Measurements from ENCODE around the gene SERPINA5. TPM values are rescaled to one million over a fixed set of nuclear protein-coding genes. Genes with fewer than 3 reads are reported as not detected.

SERPINA5 gene
- total and polyA plus RNA-seq, 10 of the 15 experiments (the other 5 are each of a cell fraction or from before 2014, with no cell fraction given): 0.90 TPM; not detected in 9

DNA sequence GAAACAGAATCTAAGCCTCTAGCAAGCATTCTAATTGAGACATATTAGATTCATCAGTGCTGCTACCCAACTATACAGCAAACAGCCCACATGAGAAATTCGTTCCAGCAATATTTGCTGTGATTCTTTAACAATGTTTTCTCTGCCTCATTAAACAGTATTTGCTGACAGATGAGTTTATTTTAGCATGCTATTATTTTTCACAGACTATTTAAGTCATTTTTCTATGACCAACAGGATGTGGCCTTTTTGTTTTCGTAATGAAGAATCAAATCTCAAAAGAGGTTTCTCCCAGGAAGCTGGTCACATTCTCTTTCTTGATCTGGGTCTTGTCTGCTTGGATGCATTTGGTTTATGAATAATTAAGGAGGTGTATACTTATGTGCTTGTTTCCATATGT, 48.8 kb upstream of the SERPINA5 start (continued):
- TF ChIP-seq ZNF207 (IDR thresholded peaks at IDR 0.05; ENCODE audit: borderline replicate concordance) (no peak), POLR2A (IDR thresholded peaks at IDR 0.05; ENCODE audit: low read depth, low read length) (no peak), BHLHE40 (IDR thresholded peaks at IDR 0.05; ENCODE audit: borderline replicate concordance in 1 of 2, low read depth in 2 of 2, low read length in 1 of 2) (no peak), EP300 (IDR thresholded peaks at IDR 0.05; ENCODE audit: borderline replicate concordance in 1 of 2, control insufficient read depth in 1 of 2, low read depth in 2 of 2, low read length in 2 of 2) (no peak), ZNF622 (IDR thresholded peaks at IDR 0.05) (no peak), CREM (IDR thresholded peaks at IDR 0.05; ENCODE audit: low read depth) (no peak), NFIC (IDR thresholded peaks at IDR 0.05; ENCODE audit: low read depth, low read length) (no peak), ZNF217 (IDR thresholded peaks at IDR 0.05) (no peak)
- TF ChIP-seq, protein P1, sequence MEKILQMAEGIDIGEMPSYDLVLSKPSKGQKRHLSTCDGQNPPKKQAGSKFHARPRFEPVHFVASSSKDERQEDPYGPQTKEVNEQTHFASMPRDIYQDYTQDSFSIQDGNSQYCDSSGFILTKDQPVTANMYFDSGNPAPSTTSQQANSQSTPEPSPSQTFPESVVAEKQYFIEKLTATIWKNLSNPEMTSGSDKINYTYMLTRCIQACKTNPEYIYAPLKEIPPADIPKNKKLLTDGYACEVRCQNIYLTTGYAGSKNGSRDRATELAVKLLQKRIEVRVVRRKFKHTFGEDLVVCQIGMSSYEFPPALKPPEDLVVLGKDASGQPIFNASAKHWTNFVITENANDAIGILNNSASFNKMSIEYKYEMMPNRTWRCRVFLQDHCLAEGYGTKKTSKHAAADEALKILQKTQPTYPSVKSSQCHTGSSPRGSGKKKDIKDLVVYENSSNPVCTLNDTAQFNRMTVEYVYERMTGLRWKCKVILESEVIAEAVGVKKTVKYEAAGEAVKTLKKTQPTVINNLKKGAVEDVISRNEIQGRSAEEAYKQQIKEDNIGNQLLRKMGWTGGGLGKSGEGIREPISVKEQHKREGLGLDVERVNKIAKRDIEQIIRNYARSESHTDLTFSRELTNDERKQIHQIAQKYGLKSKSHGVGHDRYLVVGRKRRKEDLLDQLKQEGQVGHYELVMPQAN (conservative IDR thresholded peaks at IDR 0.05): no peak
- TF ChIP-seq, protein P2, sequence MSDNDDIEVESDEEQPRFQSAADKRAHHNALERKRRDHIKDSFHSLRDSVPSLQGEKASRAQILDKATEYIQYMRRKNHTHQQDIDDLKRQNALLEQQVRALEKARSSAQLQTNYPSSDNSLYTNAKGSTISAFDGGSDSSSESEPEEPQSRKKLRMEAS (IDR thresholded peaks at IDR 0.05; ENCODE audit: low read depth, low read length): no peak

DNA sequence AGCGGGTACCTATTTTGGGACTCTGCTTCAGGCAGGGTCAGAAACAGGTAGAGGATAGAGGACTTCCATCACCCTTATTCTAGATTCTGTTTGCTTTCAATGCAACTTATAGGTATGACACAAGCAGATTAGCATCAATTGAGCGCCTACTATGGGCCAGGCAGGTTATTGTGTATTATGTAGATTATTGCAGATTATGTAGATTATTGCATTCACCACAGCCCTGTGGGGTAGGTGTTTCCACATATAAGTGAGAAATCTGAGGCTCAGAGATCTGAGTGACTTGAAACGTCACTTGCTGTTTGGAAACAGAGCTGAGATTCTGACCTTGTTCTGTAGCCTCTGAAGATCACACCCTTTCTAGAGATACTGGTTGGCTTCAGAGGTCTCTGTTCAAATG, 45.7 kb upstream of the SERPINA5 start:
- CTCF ChIA-PET: no interaction called here
- Histone ChIP-seq H3K4me2 (ENCODE audit: control insufficient read depth, insufficient read depth) (no peak overlapping the region), H3K79me2 (ENCODE audit: control insufficient read depth, insufficient read depth, low read length) (no peaks in the 10 kb centered on the region), H4K20me1 (ENCODE audit: control insufficient read depth, insufficient read depth) (no peaks in the 10 kb centered on the region), H3K27ac (ENCODE audit: control insufficient read depth, insufficient read depth) (no peak overlapping the region), H3K27me3 (replicated peaks in 1 of 2; ENCODE audit: control insufficient read depth in 2 of 2, insufficient read depth in 2 of 2, low read length in 1 of 2) (no peaks in the 10 kb centered on the region), H2AFZ (ENCODE audit: control insufficient read depth, low read depth, low read length) (no peak overlapping the region), H3K36me3 (ENCODE audit: control insufficient read depth in 2 of 2, insufficient read depth in 2 of 2, low read length in 1 of 2) (no peaks in the 10 kb centered on the region), H3K9me3 (replicated peaks; ENCODE audit: control insufficient read depth, insufficient read depth, low read length) (peaks cover 2% of the 10 kb centered on the region), H3K4me1 (ENCODE audit: control insufficient read depth, insufficient read depth, low read length) (peaks cover 7% of the 10 kb centered on the region), H3K9ac (ENCODE audit: control insufficient read depth, insufficient read depth, low read length) (no peak overlapping the region), H3K4me3 (no peak overlapping the region)
- SMC1A ChIA-PET (ENCODE audit: uncharacterized antibody, unreplicated experiment): no interaction called here
- ATAC-seq: no peak
- intact Hi-C loops (cut with micrococcal nuclease; ENCODE audit: unreplicated experiment): no loop called here
- no peak for FAIRE-seq
- BruUV-seq (replicated peaks): no TSS peak
- RAD21 ChIA-PET (ENCODE audit: unreplicated experiment): no interaction called here
- in situ Hi-C loops (cut with MboI): no loop called here
- POLR2A ChIA-PET: no interaction called here
- 47% methylated on average over 3 of the region's 3 CpGs for WGBS (ENCODE audit: insufficient coverage, insufficient replicate concordance, low lambda C conversion rate, missing lambda C conversion rate)
- DNase-seq (ENCODE audit: low read depth, low spot score): no peak
- TF ChIP-seq RB1 (IDR thresholded peaks at IDR 0.05; ENCODE audit: borderline replicate concordance) (no peak), RBBP5 (conservative IDR thresholded peaks at IDR 0.05) (no peak), HDAC6 (IDR thresholded peaks at IDR 0.05; ENCODE audit: unreplicated experiment) (no peak), JUNB (IDR thresholded peaks at IDR 0.05) (no peak), SPI1 (IDR thresholded peaks at IDR 0.05; ENCODE audit: borderline replicate concordance, insufficient read depth, low read depth, low read length) (no peak), RCOR1 (conservative IDR thresholded peaks at IDR 0.05; ENCODE audit: low read depth, low read length) (no peak), ZNF622 (IDR thresholded peaks at IDR 0.05) (no peak), TARDBP (IDR thresholded peaks at IDR 0.05; ENCODE audit: borderline replicate concordance) (no peak), TAF1 (IDR thresholded peaks at IDR 0.05; ENCODE audit: borderline replicate concordance, low read depth, low read length) (no peak), HCFC1 (IDR thresholded peaks at IDR 0.05; ENCODE audit: low read length) (no peak), CHD1 (IDR thresholded peaks at IDR 0.05; ENCODE audit: low read depth, low read length) (no peak), MTA3 (IDR thresholded peaks at IDR 0.05; ENCODE audit: borderline replicate concordance, low read length) (no peak)
- TF ChIP-seq, protein P3, sequence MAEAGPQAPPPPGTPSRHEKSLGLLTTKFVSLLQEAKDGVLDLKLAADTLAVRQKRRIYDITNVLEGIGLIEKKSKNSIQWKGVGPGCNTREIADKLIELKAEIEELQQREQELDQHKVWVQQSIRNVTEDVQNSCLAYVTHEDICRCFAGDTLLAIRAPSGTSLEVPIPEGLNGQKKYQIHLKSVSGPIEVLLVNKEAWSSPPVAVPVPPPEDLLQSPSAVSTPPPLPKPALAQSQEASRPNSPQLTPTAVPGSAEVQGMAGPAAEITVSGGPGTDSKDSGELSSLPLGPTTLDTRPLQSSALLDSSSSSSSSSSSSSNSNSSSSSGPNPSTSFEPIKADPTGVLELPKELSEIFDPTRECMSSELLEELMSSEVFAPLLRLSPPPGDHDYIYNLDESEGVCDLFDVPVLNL (IDR thresholded peaks at IDR 0.05; ENCODE audit: low read depth, low read length): no peak
